HL-60 (cell line): Measurements from ENCODE around the gene NFIC.

Source experiments
- DNase-seq, 2 experiments: peaks; one replicate each; pipeline ENCODE4 v3.0.0-alpha.2; 2010 to 2020; ENCODE audit warnings: low read depth in 1 of 2, low spot score in 1 of 2
- H3K27ac ChIP-seq: fragments of 250-450 bp; sonication (Bioruptor Pico); replicated peaks from 2 replicates; pipeline ENCODE4 v1.5.1; 2020; ENCODE audit warnings: mild to moderate bottlenecking, moderate library complexity
- H3K27me3 ChIP-seq: fragments of 250-450 bp; sonication (Bioruptor Pico); 2 replicates; pipeline ENCODE4 v1.5.1; 2021; ENCODE audit warnings: mild to moderate bottlenecking, moderate library complexity; ENCODE audit not compliant: insufficient read depth, poor library complexity, severe bottlenecking
- H3K4me3 ChIP-seq: replicated peaks from 2 replicates; pipeline ENCODE4 v1.5.1; 2011; ENCODE audit warnings: mild to moderate bottlenecking, control low read depth, low read length; ENCODE audit not compliant: insufficient read depth
- GABPA ChIP-seq: IDR thresholded peaks from 2 replicates; pipeline ENCODE4 v1.6.1; 2012; ENCODE audit warnings: low read depth
- POLR2AphosphoS5 ChIP-seq: IDR thresholded peaks from 2 replicates; pipeline ENCODE4 v1.6.1; 2012; ENCODE audit warnings: low read depth
- SPI1 ChIP-seq: IDR thresholded peaks from 2 replicates; pipeline ENCODE4 v1.6.1; 2012; ENCODE audit warnings: low read depth, mild to moderate bottlenecking, borderline replicate concordance
- TF ChIP-seq, protein P1 (sequence below): IDR thresholded peaks from one replicate; pipeline ENCODE4 v1.5.1; 2011; ENCODE audit warnings: low read length, control low read depth, inconsistent platforms; ENCODE audit not compliant: insufficient read depth
- TF ChIP-seq, protein P2 (sequence below): IDR thresholded peaks from 2 replicates; pipeline ENCODE4 v1.6.1; 2012; ENCODE audit warnings: low read depth; ENCODE audit not compliant: insufficient replicate concordance

NFIC gene

DNA sequence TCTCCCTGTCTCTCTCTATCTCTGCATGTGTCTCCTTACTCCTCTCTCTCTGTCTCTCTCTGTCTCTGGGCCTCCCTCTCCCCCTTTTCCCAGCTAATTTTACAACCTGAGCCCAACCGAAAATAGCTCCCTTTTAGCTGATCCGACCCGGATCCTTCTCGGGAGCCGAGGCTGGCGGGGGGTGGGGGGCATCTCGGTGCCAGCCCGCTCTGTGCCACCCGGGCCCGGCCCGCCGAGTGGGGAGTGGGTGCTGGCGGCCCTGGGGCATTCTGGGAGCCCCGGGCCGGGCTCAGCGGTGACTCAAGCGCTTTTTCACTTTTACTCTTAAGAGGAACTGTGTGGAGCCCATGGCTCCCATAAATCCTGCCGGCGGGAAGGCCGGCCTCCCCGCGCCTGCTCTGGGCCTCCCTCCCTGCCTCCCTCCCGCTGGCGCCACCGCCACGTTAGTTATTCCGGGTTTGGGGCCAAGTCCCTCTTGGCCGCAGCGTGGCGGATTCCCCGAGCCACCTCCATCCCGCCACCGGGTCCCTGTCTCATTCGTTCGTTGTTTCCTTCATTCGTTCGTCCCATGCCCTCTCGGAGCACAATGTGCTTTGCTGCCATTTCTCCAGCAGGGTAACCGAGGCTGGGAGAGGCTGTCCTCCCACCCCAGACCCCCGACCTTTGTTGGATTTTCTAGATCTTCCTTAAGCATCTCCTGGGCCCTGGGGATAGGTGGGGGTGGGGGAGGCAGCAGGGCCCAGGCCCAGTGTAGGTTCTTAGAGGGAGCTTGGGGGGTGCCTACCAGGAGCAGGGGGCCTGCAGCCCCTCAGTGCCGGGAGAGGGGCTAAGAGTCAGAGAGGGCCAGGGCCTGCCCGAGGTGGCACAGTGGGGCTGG lies 3.2 kb downstream of the NFIC start:
- peak in 1 of 2 experiments; percentile 51 for DNase-seq
- Histone ChIP-seq H3K27me3 (no peaks in the 10 kb centered on the region), H3K27ac (peak overlapping the region; percentile 99), H3K4me3 (peak overlapping the region; percentile 69)
- no peak for TF ChIP-seq GABPA
- TF ChIP-seq SPI1, result peak; percentile 62; the same call in 1 of the 2 replicates

DNA sequence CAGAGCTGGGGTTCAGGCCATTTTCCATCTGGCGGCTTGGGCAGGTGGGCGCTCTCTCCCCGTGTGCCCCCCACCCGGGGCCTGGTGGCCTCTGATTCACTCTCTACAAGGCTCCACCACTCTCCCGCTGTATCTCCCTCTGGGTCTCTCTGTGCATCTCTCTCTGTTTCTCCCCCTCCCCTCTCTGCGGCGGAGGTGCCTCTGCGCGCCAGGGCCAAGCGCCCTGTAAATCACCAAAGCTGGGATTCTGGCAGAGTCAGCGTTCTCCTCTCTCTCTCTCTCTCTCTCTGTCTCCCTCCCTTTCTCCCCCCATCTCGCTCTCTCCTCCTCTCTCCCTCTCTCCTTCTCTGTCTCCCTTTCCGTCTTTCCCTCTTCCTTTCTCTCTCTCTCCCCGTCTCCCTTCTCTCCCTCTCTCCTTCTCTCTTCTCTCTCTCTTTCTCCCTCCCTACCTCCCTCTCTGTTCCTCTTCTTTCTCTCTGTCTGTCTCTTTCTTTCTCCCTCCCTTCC lies 3.9 kb downstream of the NFIC start:
- TF ChIP-seq, protein P1, sequence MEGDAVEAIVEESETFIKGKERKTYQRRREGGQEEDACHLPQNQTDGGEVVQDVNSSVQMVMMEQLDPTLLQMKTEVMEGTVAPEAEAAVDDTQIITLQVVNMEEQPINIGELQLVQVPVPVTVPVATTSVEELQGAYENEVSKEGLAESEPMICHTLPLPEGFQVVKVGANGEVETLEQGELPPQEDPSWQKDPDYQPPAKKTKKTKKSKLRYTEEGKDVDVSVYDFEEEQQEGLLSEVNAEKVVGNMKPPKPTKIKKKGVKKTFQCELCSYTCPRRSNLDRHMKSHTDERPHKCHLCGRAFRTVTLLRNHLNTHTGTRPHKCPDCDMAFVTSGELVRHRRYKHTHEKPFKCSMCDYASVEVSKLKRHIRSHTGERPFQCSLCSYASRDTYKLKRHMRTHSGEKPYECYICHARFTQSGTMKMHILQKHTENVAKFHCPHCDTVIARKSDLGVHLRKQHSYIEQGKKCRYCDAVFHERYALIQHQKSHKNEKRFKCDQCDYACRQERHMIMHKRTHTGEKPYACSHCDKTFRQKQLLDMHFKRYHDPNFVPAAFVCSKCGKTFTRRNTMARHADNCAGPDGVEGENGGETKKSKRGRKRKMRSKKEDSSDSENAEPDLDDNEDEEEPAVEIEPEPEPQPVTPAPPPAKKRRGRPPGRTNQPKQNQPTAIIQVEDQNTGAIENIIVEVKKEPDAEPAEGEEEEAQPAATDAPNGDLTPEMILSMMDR, result no peak
- no peak for TF ChIP-seq POLR2AphosphoS5
- TF ChIP-seq SPI1, result no peak
- TF ChIP-seq, protein P2, sequence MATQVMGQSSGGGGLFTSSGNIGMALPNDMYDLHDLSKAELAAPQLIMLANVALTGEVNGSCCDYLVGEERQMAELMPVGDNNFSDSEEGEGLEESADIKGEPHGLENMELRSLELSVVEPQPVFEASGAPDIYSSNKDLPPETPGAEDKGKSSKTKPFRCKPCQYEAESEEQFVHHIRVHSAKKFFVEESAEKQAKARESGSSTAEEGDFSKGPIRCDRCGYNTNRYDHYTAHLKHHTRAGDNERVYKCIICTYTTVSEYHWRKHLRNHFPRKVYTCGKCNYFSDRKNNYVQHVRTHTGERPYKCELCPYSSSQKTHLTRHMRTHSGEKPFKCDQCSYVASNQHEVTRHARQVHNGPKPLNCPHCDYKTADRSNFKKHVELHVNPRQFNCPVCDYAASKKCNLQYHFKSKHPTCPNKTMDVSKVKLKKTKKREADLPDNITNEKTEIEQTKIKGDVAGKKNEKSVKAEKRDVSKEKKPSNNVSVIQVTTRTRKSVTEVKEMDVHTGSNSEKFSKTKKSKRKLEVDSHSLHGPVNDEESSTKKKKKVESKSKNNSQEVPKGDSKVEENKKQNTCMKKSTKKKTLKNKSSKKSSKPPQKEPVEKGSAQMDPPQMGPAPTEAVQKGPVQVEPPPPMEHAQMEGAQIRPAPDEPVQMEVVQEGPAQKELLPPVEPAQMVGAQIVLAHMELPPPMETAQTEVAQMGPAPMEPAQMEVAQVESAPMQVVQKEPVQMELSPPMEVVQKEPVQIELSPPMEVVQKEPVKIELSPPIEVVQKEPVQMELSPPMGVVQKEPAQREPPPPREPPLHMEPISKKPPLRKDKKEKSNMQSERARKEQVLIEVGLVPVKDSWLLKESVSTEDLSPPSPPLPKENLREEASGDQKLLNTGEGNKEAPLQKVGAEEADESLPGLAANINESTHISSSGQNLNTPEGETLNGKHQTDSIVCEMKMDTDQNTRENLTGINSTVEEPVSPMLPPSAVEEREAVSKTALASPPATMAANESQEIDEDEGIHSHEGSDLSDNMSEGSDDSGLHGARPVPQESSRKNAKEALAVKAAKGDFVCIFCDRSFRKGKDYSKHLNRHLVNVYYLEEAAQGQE, result no peak
- TF ChIP-seq GABPA, result no peak
- Histone ChIP-seq H3K4me3 (no peak overlapping the region), H3K27me3 (no peaks in the 10 kb centered on the region), H3K27ac (peak overlapping the region; percentile 99)
- no peak for DNase-seq

DNA sequence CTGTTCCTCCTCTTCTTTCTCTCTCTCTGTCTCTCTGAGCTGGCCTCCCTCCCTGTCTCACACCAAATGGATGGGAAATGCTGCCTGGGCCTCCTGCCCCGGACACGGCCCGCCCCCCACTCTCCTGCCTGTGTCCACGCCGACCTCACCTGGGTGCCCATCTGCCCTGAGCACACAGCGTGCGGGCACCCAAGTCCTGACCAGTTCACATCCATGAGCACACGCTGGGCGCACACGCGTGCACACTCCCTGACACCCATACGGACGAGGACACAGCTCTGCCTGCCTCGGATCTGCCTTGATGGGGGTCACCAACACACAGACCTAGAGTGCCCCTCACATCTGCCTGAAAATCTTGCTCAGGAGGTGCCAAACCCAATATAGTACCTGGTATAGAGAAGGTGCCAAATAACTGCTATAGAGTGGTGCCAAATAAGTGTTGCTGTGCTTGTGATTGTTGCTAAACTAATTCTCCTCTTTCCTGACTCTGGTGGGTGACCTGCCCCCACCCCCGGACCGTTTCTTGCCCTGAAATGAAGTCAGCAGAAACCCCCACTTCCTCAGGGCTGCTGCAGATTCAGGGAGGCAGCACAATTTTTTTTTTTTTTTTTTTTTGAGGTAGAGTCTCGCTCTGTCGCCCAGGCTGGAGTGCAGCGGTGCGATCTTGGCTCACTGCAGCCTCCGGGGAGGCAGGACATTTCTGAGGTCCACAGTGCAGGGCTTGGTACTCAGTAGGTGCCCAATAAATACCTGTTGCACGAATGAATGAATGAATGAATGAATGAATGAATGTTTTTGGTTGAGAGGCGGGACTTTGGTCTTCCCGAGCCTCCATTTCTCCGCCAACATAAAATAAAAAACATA lies 4.6 kb downstream of the NFIC start:
- Histone ChIP-seq H3K27ac (no peak overlapping the region), H3K27me3 (no peaks in the 10 kb centered on the region), H3K4me3 (no peak overlapping the region)
- TF ChIP-seq, protein P1, result no peak
- peak; percentile 23; the same call in 1 of the 2 replicates for TF ChIP-seq POLR2AphosphoS5
- TF ChIP-seq, protein P2, result no peak
- TF ChIP-seq SPI1, result no peak
- DNase-seq, result no peak

DNA sequence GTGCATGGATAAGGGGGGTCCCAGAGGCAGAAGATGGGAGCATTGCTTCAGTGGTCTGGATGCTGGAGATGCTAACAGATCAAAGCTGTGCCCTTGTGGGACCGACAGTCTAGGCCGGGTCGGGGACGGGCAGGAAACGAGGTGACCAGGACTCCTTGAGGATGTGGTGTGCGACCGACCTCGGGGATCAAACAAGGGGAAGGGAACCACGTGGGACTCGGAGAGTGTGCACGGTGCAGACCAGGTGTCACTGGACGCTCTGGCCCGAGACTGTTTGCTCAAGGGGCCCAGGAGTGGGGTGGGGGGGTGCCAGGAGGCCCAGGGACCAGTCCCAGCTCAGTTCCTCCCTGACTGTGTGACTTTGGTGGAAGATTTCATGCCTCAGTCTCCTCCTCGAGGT lies 6.0 kb downstream of the NFIC start:
- Histone ChIP-seq H3K27ac (no peak overlapping the region), H3K27me3 (no peaks in the 10 kb centered on the region)
- TF ChIP-seq, protein P1, result no peak
- TF ChIP-seq, protein P2, result no peak
- TF ChIP-seq POLR2AphosphoS5, result no peak
- no peak for TF ChIP-seq GABPA
- TF ChIP-seq SPI1, result no peak

More for the DNA sequence above, 6.0 kb downstream of the NFIC start:
- H3K4me3 ChIP-seq, result no peak overlapping the region
- no peak for DNase-seq
